Chondrocyte (in vitro differentiated cells): Measurements from ENCODE around the gene U2AF1L4. TPM values are rescaled to one million over a fixed set of nuclear protein-coding genes. Genes with fewer than 3 reads are reported as not detected.

Experiments
- DNase-seq: peaks from one replicate; pipeline ENCODE4 v3.0.0; 2021; ENCODE audit warnings: mixed read lengths, low spot score
- H3K27ac Mint-ChIP-seq: one replicate; pipeline ENCODE4 v1.8.0; 2021; ENCODE audit warnings: mild to moderate bottlenecking, moderate library complexity, mixed read lengths; ENCODE audit not compliant: unreplicated experiment
- H3K27me3 Mint-ChIP-seq: 2 replicates; pipeline ENCODE4 v1.8.0; 2021; ENCODE audit warnings: low read depth, mixed read lengths
- H3K36me3 Mint-ChIP-seq: 2 replicates; pipeline ENCODE4 v1.8.0; 2021; ENCODE audit warnings: low read depth, mixed read lengths
- H3K4me1 Mint-ChIP-seq: 2 replicates; pipeline ENCODE4 v1.8.0; 2021; ENCODE audit warnings: low read depth, mild to moderate bottlenecking, mixed read lengths
- H3K4me3 Mint-ChIP-seq: one replicate; pipeline ENCODE4 v1.8.0; 2021; ENCODE audit warnings: mild to moderate bottlenecking, moderate library complexity, mixed read lengths; ENCODE audit not compliant: unreplicated experiment
- H3K9me3 Mint-ChIP-seq: 2 replicates; pipeline ENCODE4 v1.8.0; 2021; ENCODE audit warnings: low read depth, mixed read lengths
- CTCF ChIP-seq: fragments of 200-600 bp; sonication (generic); IDR thresholded peaks from 2 replicates; pipeline ENCODE4 v1.5.0; 2021; ENCODE audit warnings: antibody characterized with exemption, mild to moderate bottlenecking, moderate library complexity
- total RNA-seq: library from RNA; stranded (reverse); gene quantifications from 3 replicates; pipeline ENCODE4 v1.2.1, GENCODE V29; 2021

The U2AF1L4 gene
- total RNA-seq, 1 donor from 2014 or later = 24.7 TPM

GRCh38 chr19:35736913-35737886 is 8.0 kb downstream of the U2AF1L4 start:
- peaks cover 19% of the 10 kb centered on the region for H3K36me3 Mint-ChIP-seq
- no peaks in the 10 kb centered on the region for H3K27me3 Mint-ChIP-seq
- peak; percentile 41 for TF ChIP-seq CTCF
- no peaks in the 10 kb centered on the region for H3K9me3 Mint-ChIP-seq
- no peak overlapping the region for H3K4me3 Mint-ChIP-seq
- peak overlapping the region; percentile 53 for H3K27ac Mint-ChIP-seq
- peaks cover 7% of the 10 kb centered on the region for H3K4me1 Mint-ChIP-seq
- no peak for DNase-seq

GRCh38 chr19:35734889-35735288 is 10.3 kb downstream of the U2AF1L4 start:
- Mint-ChIP-seq H3K4me3 (no peak overlapping the region), H3K9me3 (no peaks in the 10 kb centered on the region), H3K4me1 (no peaks in the 10 kb centered on the region), H3K27me3 (no peaks in the 10 kb centered on the region), H3K36me3 (peaks cover 30% of the 10 kb centered on the region), H3K27ac (no peak overlapping the region)
- TF ChIP-seq CTCF = no peak
- no peak for DNase-seq

- no peak overlapping the region for H3K27ac Mint-ChIP-seq
Measured at GRCh38 chr19:35734273-35734672, 10.9 kb downstream of the U2AF1L4 start.

GRCh38 chr19:35733180-35734125 is 11.8 kb downstream of the U2AF1L4 start:
- peak; percentile 60 for DNase-seq
- no peak for TF ChIP-seq CTCF
- H3K4me3 Mint-ChIP-seq = no peak overlapping the region
- no peaks in the 10 kb centered on the region for H3K9me3 Mint-ChIP-seq
- H3K27me3 Mint-ChIP-seq = no peaks in the 10 kb centered on the region
- H3K4me1 Mint-ChIP-seq = no peaks in the 10 kb centered on the region
- peaks cover 39% of the 10 kb centered on the region for H3K36me3 Mint-ChIP-seq
- peak overlapping the region; percentile 1 for H3K27ac Mint-ChIP-seq

More at GRCh38 chr19:35734273-35734672, 10.9 kb downstream of the U2AF1L4 start:
- H3K27me3 Mint-ChIP-seq = no peaks in the 10 kb centered on the region
- H3K4me1 Mint-ChIP-seq = no peaks in the 10 kb centered on the region
- no peak for DNase-seq
- H3K36me3 Mint-ChIP-seq = peaks cover 35% of the 10 kb centered on the region
- H3K4me3 Mint-ChIP-seq = no peak overlapping the region
- no peak for TF ChIP-seq CTCF
- no peaks in the 10 kb centered on the region for H3K9me3 Mint-ChIP-seq
